GM12878 (cell line): Measurements from ENCODE around the gene PLXNC1. TPM values are rescaled to one million over a fixed set of nuclear protein-coding genes. Genes with fewer than 3 reads are reported as not detected.

Experiments
- CBX5 ChIP-seq: sonication (generic); IDR thresholded peaks from 2 replicates; pipeline ENCODE4 v1.6.1; 2016; ENCODE audit warnings: low read depth, moderate library complexity, mild to moderate bottlenecking, inconsistent platforms
- EED ChIP-seq: sonication (generic); IDR thresholded peaks from 2 replicates; pipeline ENCODE4 v1.6.1; 2016; ENCODE audit warnings: antibody characterized with exemption, low read depth
- HDAC2 ChIP-seq: fragments of 200-600 bp; sonication (generic); IDR thresholded peaks from 2 replicates; pipeline ENCODE4 v1.6.1; 2017
- IKZF1 ChIP-seq: fragments of 450-650 bp; conservative IDR thresholded peaks from 2 replicates; pipeline ENCODE4 v1.6.1; 2017; ENCODE audit warnings: antibody characterized with exemption, mild to moderate bottlenecking
- RUNX3 ChIP-seq: IDR thresholded peaks from 2 replicates; pipeline ENCODE4 v1.6.1; 2012; ENCODE audit warnings: low read length, inconsistent platforms
- SIN3A ChIP-seq: IDR thresholded peaks from 2 replicates; pipeline ENCODE4 v1.6.1; 2012; ENCODE audit warnings: low read depth, low read length, improper control_type of control experiment
- SMAD5 ChIP-seq: IDR thresholded peaks from 2 replicates; pipeline ENCODE4 v1.6.1; 2016; ENCODE audit warnings: antibody characterized with exemption, low read depth
- SREBF1 ChIP-seq: IDR thresholded peaks from 2 replicates; pipeline ENCODE4 v1.6.1; 2012; ENCODE audit warnings: mild to moderate bottlenecking, low read length
- STAT1 ChIP-seq: fragments of 450-650 bp; conservative IDR thresholded peaks from 2 replicates; pipeline ENCODE4 v1.6.1; 2014; ENCODE audit warnings: antibody characterized with exemption, mild to moderate bottlenecking
- ZBED1 ChIP-seq: IDR thresholded peaks from 2 replicates; pipeline ENCODE4 v1.6.1; 2016; ENCODE audit warnings: borderline replicate concordance
- polyA plus RNA-seq, 11 experiments: library from polyadenylated mRNA; depleted of rRNA in 4 of 11; unstranded in 6 of 11; stranded (reverse) in 5 of 11; fragments of >200 nt; fragmentation: Nextera tagmentation in 4 of 11; fragmentation: Illumina TruSeq in 1 of 11; extraction: Ambion mirVana in 4 of 11; extraction: Trizol in 1 of 11; gene quantifications; 1 replicate in 1 of 11; 2 replicates in 10 of 11; pipeline versions ENCODE4 v1.2.1 to v1.2.3, GENCODE V29; 2011 to 2016; ENCODE audit warnings: inconsistent platforms in 2 of 11, missing spikeins in 2 of 11, low read depth in 1 of 11
- total RNA-seq, 4 experiments: library from RNA; depleted of rRNA in 3 of 4; stranded (reverse); fragments of >200 nt in 3 of 4; fragmentation: Illumina TruSeq in 1 of 4; extraction: Trizol in 1 of 4; gene quantifications; 2 replicates each; pipeline versions ENCODE4 v1.2.1 to v1.2.3, GENCODE V29; 2013 to 2021
- TF ChIP-seq, protein P1 (sequence below): fragments of 450-650 bp; formaldehyde crosslinking; IDR thresholded peaks from 2 replicates; pipeline ENCODE4 v1.4.0; 2022; ENCODE audit warnings: mild to moderate bottlenecking, moderate library complexity
- TF ChIP-seq, protein P2 (sequence below): fragments of 450-650 bp; conservative IDR thresholded peaks from 2 replicates; pipeline ENCODE4 v1.6.1; 2017; ENCODE audit warnings: mild to moderate bottlenecking, moderate library complexity
- TF ChIP-seq, protein P3 (sequence below): fragments of 450-650 bp; IDR thresholded peaks from 2 replicates; pipeline ENCODE4 v1.6.1; 2016; ENCODE audit warnings: mild to moderate bottlenecking
- TF ChIP-seq, protein P4 (sequence below): fragments of 450-650 bp; IDR thresholded peaks from 2 replicates; pipeline ENCODE4 v1.6.1; 2018; ENCODE audit warnings: borderline replicate concordance, mild to moderate bottlenecking; ENCODE audit not compliant: partially characterized antibody
- TF ChIP-seq, protein P5 (sequence below): fragments of 150-350 bp; IDR thresholded peaks from 2 replicates; pipeline ENCODE4 v1.6.1; 2014; ENCODE audit warnings: mild to moderate bottlenecking, low read depth, low read length
- TF ChIP-seq, protein P6 (sequence below): IDR thresholded peaks from 2 replicates; pipeline ENCODE4 v1.6.1; 2011; ENCODE audit warnings: low read depth, low read length, improper control_type of control experiment, borderline replicate concordance

Gene PLXNC1
- total and polyA plus RNA-seq, 10 of the 15 experiments (the other 5 are each of a cell fraction or from before 2014, with no cell fraction given), result 5.2 to 41.2 (median 24.6) TPM

DNA sequence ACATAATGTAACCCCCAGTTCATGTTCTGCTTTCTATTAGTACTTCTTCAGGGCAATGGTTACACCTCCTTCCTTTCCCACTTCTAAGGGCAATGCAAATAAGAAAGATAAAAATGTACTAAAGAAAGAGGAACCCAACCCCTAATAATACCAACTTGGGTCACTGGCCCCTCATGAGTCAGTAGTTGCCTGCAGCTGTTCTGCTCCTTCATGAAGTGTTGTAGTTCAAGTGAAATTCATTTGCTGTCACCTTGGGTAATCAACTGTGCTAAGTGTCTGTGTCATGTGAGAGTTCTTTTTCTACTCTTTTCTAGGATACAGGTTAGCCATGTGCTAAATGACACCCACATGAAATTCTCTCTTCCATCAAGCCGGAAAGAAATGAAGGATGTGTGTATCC is 91.8 kb downstream of the PLXNC1 start (continued):
- TF ChIP-seq, protein P1, sequence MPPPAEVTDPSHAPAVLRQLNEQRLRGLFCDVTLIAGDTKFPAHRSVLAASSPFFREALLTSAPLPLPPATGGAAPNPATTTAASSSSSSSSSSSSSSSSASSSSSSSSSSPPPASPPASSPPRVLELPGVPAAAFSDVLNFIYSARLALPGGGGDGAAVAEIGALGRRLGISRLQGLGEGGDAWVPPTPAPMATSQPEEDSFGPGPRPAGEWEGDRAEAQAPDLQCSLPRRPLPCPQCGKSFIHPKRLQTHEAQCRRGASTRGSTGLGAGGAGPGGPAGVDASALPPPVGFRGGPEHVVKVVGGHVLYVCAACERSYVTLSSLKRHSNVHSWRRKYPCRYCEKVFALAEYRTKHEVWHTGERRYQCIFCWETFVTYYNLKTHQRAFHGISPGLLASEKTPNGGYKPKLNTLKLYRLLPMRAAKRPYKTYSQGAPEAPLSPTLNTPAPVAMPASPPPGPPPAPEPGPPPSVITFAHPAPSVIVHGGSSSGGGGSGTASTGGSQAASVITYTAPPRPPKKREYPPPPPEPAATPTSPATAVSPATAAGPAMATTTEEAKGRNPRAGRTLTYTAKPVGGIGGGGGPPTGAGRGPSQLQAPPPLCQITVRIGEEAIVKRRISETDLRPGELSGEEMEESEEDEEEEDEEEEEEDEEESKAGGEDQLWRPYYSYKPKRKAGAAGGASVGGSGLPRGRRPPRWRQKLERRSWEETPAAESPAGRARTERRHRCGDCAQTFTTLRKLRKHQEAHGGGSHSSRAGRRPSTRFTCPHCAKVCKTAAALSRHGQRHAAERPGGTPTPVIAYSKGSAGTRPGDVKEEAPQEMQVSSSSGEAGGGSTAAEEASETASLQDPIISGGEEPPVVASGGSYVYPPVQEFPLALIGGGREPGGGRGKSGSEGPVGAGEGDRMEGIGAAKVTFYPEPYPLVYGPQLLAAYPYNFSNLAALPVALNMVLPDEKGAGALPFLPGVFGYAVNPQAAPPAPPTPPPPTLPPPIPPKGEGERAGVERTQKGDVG (CRISPR knock-in tag), result no peak
- TF ChIP-seq, protein P2, sequence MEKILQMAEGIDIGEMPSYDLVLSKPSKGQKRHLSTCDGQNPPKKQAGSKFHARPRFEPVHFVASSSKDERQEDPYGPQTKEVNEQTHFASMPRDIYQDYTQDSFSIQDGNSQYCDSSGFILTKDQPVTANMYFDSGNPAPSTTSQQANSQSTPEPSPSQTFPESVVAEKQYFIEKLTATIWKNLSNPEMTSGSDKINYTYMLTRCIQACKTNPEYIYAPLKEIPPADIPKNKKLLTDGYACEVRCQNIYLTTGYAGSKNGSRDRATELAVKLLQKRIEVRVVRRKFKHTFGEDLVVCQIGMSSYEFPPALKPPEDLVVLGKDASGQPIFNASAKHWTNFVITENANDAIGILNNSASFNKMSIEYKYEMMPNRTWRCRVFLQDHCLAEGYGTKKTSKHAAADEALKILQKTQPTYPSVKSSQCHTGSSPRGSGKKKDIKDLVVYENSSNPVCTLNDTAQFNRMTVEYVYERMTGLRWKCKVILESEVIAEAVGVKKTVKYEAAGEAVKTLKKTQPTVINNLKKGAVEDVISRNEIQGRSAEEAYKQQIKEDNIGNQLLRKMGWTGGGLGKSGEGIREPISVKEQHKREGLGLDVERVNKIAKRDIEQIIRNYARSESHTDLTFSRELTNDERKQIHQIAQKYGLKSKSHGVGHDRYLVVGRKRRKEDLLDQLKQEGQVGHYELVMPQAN, result no peak
- TF ChIP-seq, protein P3, sequence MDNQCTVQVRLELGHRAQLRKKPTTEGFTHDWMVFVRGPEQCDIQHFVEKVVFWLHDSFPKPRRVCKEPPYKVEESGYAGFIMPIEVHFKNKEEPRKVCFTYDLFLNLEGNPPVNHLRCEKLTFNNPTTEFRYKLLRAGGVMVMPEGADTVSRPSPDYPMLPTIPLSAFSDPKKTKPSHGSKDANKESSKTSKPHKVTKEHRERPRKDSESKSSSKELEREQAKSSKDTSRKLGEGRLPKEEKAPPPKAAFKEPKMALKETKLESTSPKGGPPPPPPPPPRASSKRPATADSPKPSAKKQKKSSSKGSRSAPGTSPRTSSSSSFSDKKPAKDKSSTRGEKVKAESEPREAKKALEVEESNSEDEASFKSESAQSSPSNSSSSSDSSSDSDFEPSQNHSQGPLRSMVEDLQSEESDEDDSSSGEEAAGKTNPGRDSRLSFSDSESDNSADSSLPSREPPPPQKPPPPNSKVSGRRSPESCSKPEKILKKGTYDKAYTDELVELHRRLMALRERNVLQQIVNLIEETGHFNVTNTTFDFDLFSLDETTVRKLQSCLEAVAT, result 0 out of 2 replicates have a peak, but pooled peaks have one; percentile 34
- TF ChIP-seq RUNX3 (peak; percentile 88), IKZF1 (peak; percentile 85), SREBF1 (no peak), SIN3A (no peak), EED (0 out of 2 replicates have a peak, but pooled peaks have one; percentile 41), ZBED1 (0 out of 2 replicates have a peak, but pooled peaks have one; percentile 36), HDAC2 (no peak), SMAD5 (no peak), CBX5 (peak; percentile 57; the same call in 1 of the 2 replicates), STAT1 (no peak)
- TF ChIP-seq, protein P4, sequence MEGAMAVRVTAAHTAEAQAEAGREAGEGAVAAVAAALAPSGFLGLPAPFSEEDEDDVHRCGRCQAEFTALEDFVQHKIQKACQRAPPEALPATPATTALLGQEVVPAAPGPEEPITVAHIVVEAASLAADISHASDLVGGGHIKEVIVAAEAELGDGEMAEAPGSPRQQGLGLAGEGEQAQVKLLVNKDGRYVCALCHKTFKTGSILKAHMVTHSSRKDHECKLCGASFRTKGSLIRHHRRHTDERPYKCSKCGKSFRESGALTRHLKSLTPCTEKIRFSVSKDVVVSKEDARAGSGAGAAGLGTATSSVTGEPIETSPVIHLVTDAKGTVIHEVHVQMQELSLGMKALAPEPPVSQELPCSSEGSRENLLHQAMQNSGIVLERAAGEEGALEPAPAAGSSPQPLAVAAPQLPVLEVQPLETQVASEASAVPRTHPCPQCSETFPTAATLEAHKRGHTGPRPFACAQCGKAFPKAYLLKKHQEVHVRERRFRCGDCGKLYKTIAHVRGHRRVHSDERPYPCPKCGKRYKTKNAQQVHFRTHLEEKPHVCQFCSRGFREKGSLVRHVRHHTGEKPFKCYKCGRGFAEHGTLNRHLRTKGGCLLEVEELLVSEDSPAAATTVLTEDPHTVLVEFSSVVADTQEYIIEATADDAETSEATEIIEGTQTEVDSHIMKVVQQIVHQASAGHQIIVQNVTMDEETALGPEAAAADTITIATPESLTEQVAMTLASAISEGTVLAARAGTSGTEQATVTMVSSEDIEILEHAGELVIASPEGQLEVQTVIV, result no peak
- TF ChIP-seq, protein P5, sequence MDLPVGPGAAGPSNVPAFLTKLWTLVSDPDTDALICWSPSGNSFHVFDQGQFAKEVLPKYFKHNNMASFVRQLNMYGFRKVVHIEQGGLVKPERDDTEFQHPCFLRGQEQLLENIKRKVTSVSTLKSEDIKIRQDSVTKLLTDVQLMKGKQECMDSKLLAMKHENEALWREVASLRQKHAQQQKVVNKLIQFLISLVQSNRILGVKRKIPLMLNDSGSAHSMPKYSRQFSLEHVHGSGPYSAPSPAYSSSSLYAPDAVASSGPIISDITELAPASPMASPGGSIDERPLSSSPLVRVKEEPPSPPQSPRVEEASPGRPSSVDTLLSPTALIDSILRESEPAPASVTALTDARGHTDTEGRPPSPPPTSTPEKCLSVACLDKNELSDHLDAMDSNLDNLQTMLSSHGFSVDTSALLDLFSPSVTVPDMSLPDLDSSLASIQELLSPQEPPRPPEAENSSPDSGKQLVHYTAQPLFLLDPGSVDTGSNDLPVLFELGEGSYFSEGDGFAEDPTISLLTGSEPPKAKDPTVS, result no peak
- TF ChIP-seq, protein P6, sequence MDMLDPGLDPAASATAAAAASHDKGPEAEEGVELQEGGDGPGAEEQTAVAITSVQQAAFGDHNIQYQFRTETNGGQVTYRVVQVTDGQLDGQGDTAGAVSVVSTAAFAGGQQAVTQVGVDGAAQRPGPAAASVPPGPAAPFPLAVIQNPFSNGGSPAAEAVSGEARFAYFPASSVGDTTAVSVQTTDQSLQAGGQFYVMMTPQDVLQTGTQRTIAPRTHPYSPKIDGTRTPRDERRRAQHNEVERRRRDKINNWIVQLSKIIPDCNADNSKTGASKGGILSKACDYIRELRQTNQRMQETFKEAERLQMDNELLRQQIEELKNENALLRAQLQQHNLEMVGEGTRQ, result no peak
